GM19240 (cell line): ENCODE results near the gene NBPF12.
"Not testable (repeated sequence)": the region's sequence is repeated elsewhere in the genome, so short reads cannot be mapped to it uniquely, and the experiment has no call there.

Experiments
- DNase-seq: peaks from one replicate; pipeline ENCODE4 v3.0.0; 2011; ENCODE audit warnings: low spot score; ENCODE audit not compliant: insufficient read length

NBPF12 gene

DNA sequence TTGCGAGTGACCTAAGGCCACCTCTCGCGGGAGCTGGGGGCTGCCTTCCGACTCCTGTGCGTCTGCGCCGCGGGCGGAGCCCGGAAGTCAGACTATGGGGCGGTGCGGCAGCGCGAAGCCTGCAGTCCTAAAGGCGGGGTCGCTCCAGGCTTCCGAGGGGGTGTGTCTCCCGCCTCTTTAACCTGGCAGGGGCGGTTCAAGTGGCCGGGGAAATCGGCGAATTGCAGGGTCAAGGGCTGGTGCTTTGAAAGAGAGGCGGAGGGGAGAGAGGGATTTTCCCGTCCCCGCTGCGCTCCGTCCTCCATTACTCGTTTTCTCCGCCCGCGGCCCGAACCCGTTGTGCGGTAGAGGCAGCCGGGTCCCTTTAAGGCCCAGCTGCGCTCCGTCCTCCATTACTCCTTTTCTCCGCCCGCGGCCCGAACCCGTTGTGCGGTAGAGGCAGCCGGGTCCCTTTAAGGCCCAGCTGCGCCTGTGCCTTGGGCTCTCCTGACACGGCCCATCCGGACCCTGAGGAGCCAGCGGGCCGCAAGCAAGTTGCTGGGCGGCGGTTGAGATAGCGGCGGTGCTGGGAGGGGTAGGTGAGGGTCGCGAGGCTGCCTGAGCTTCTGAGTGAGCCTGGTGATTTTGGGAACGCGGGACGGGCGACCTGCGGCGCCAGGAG, at the start of gene NBPF12:
Gene NBPF12, plus strand, starts transcription at position 83 of the 661 bp plus-strand sequence. CDS start 21,820 bp downstream, outside the sequence.
- not testable (repeated sequence) for DNase-seq

DNA sequence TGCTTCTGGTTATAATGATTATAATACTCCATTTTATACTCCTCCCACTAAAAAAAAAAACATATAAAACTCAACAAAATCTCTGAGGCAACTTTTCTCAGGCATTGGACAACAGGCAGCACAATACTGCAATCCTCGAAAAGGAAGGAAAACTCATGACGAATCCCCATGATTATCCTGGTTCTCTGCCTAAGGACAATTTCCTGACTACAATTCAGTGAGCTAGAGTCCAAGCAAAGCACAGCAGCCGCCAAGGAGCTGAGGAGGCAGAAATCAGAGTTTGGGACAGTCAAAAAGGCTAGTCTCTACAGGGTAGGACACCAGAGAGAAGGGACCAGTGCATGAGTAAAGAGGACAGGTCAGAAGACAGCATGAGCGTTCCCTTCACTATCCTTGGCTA, 46.8 kb upstream of the NBPF12 start:
- DNase-seq: not testable (repeated sequence)

DNA sequence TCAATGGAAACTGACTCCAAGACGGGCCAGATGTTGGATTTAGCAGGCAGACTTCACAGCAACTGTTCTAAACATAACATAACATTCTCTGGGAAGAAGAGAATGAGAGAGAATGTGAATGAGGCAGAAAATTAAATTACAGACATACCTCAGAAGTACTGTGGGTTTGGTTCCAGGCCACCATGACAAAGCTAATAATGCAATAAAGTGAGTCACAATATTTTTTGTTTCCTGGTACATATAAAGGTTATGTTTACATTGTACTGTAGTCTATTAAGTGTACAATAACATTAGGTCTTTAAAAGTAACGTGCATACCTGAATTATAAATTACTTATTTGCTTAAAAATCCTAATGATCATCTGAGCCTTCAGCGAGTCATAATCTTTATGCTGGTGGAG, 45.8 kb upstream of the NBPF12 start:
- DNase-seq: not testable (repeated sequence)

DNA sequence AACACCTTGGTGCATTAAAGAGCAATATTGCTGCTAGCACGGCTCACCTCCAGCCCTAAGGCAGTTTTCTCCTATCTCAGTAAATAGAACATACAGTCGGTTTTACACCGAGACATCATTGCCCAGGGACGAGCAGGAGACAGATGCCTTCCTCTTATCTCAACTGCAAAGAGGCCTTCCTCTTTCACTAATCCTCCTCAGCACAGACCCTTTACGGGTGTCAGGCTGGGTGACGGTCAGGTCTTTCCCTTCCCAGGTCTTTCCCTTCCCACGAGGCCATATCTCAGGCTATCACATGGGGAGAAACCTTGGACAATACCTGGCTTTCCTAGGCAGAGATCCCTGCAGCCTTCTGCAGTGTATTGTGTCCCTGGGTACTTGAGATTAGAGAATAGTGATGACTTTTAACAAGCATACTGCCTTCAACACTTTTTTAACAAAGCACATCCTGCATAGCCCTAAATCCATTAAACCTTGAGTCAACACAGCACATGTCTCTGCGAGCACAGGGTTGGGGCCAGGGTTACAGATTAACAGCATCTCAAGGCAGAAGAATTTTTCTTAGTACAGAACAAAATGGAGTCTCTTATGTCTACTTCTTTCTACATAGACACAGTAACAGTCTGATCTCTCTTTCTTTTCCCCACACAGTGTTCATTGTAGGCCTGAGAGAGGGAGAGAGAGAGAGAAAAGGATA, 30.4 kb upstream of the NBPF12 start:
- DNase-seq: not testable (repeated sequence)

GRCh38 chr1:146912975-146913374, 25.1 kb upstream of the NBPF12 start:
- DNase-seq: not testable (repeated sequence)

- not testable (repeated sequence) for DNase-seq
Observed at GRCh38 chr1:146920811-146921210, 17.3 kb upstream of the NBPF12 start.

GRCh38 chr1:146922614-146923013, 15.5 kb upstream of the NBPF12 start:
- DNase-seq: not testable (repeated sequence)

DNA sequence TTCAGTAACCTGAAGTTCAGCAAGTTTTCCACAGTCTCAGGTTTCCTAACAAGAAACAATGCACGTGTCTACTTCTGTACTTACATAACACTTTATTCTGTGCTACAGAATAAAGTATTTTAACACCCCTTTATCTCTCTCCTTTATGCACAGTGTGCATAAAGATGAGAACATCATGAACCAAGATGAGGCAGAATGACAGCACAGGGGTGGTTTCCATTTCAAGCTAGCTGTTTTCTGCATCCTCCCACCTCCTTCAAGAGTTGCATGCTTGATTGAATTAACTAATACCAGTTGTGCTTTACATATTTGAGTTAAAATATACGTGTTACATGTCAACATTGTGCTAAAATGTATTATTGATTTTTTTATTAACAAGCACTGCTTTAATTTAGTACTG, 14.0 kb upstream of the NBPF12 start:
- not testable (repeated sequence) for DNase-seq

- DNase-seq: not testable (repeated sequence)
Observed at GRCh38 chr1:146926413-146926812, 11.7 kb upstream of the NBPF12 start.

DNA sequence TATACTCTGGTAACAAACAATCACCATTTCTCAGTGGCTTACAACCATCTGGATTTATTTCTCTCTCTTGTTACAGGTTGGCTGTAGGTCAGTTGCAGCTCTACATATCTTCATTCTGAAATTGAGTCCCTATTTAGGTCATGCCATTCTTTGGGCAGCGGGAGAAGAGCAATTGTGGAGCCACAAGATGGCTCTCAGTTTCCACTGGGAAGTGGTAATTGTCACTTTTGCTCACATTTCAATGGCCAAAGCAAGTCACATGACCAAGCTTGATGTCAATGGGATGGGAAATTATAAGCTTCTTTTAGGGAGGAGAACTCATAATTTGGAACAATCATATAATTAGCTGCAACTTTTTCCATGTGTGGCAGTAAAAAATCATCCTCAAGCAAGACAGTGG, 7.9 kb upstream of the NBPF12 start:
- DNase-seq: not testable (repeated sequence)

GRCh38 chr1:146934390-146935223, 3.5 kb upstream of the NBPF12 start:
- DNase-seq: not testable (repeated sequence)

- not testable (repeated sequence) for DNase-seq
Observed at GRCh38 chr1:146937462-146937861, 662 bp upstream of the NBPF12 start.

DNA sequence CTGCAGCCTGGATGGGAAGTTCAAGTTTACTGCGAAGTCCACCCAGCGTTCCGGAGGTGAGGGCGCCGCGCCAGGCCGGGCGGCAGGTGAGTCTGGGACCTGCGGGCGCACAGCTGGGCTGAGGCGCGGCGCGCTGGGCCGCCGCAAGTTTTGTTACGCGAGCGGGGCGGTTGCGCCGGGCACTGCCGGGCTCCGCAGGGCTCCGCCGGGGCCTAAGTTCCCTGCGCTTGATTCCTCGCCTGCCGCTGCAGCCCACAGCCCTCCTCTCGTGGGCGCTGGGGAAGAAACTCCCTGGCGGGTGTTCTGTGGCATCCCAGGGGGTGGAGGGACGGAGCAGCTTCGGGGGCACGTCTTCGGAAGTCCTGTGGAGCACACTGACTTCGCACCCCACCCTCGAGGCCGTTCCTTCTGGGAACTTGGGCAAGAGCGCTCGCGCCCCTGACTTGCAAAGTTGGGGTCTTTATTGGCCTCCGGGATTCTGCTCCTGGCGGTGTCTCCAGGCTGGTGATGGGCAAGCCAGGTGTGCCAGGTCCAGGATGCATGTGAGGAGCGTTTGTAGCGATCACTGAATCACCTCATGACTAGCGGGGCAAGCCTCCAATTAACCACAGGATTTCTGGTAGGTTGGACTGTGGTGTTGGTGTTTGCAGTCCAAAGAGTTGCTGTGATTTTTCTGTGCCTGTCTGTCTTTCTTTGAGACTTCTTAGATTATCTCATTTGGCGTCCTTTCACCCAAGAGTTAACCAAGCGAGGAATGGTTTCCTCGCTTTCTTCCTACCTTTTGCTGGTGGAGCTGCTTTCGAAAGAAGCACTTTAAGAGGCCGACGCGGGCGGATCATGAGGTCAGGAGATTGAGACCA, 1.0 kb downstream of the NBPF12 start:
- DNase-seq: not testable (repeated sequence)

DNA sequence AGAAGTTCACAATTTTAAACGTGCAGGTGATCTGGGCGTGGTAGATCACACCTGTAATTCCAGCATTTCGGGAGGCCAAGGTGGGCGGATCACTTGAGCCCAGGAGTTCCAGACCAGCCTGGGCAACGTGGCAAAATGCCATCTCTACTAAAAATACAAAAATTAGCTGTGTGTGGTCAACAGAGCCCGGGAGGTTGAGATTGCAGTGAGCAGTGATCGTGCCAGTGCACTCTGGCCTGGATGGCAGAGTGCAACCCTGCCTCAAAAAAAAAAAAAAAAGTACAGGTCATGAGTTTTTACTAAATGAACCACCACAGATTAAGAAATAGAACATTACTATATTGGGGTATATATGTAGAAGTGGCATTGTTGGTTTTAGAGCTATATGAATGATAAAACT, 2.2 kb downstream of the NBPF12 start:
- DNase-seq: not testable (repeated sequence)

DNA sequence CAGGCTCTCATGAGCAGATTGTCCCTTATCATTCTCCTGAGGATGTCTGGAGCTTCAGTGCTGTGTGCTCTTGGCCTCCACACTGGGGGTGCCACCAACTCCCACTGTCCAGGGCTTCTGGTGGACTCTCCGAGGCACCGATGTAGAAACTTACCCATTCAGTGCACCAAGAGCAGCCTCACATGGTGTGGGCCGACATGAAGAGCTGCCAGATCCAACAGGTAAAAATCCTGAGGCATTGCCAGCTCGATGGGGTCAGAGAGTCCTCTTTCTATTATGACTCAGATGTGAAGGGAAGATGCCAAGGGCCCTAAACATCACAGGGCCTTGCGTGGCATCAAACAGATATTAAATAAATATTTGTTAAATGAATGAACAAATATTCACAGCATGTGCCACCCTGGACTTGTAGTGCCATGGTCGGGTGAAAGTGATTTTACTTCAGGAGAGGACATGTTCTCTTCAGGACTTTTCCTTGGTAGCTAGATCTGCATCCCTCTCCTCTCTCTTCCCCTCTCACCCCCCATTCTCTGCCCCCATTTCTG, 5.3 kb downstream of the NBPF12 start:
- not testable (repeated sequence) for DNase-seq

DNA sequence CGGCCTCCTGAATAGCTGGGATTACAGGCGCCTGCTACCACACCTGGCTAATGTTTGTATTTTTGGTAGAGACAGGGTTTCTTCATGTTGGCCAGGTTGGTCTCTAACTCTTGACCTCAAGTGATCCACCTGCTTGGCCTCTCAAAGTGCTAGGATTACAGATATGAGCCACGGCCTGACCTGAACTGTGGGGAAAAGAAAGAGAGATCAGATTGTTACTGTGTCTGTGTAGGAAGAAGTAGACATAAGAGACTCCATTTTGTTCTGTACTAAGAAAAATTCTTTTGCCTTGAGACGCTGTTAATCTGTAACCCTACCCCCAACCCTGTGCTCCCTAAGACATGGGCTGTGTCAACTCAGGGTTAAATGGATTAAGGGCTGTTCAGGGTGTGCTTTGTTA, 10.0 kb downstream of the NBPF12 start:
- DNase-seq: not testable (repeated sequence)

DNA sequence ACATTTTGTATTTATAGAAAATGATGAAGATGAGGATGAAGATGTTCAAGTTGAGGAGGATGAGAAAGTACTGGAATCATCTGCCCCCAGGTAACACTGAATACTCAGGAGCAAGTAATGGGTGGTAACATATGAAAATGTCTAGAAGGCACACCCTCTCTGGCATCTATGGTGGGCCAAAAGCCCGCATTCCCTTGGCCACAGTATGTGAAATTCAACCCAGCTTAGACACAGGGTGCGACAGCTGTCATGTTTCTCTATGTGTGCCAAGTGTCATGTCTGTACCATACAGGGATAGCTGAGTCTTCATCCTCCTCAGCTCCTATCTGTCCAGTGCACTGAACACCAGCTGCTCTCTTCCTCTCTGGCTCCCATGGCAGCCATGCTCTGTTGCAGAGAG, 26.2 kb downstream of the NBPF12 start:
- not testable (repeated sequence) for DNase-seq

- not testable (repeated sequence) for DNase-seq
Observed at GRCh38 chr1:146966351-146966750, 28.2 kb downstream of the NBPF12 start.

- DNase-seq: not testable (repeated sequence)
Observed at GRCh38 chr1:146970656-146971055, 32.5 kb downstream of the NBPF12 start.

GRCh38 chr1:146972681-146973080, 34.6 kb downstream of the NBPF12 start:
- DNase-seq: not testable (repeated sequence)

GRCh38 chr1:146985855-146986254, 47.7 kb downstream of the NBPF12 start:
- not testable (repeated sequence) for DNase-seq
